ENCODE measurements around the gene TTC29. TPM values are rescaled to one million over a fixed set of nuclear protein-coding genes. Genes with fewer than 3 reads are reported as not detected.

TTC29 gene
- polyA plus RNA-seq, 1 of the 3 experiments (the other 2 are of a cell fraction) = not detected

GRCh38 chr4:146790515-146790914, 155.1 kb downstream of the TTC29 start:
- CTCF ChIA-PET = no interaction called here
- H4K20me1 ChIP-seq (ENCODE audit: insufficient read depth) = no peaks in the 10 kb centered on the region
- H3K9me2 ChIP-seq = no peaks in the 10 kb centered on the region
- no peak overlapping the region for H3K9ac ChIP-seq
- DNase-seq = no peak
- H3K4me1 ChIP-seq (ENCODE audit: control insufficient read depth in 1 of 2, insufficient read depth in 2 of 2, low read depth in 1 of 2, low read length in 1 of 2) = no peaks in the 10 kb centered on the region
- H3F3A ChIP-seq (replicated peaks; ENCODE audit: insufficient read depth) = no peaks in the 10 kb centered on the region
- no peak overlapping the region for H3K27ac ChIP-seq (ENCODE audit: low read depth in 2 of 2, low read length in 1 of 2)
- POLR2A ChIA-PET = interaction anchor here (0.5 to 0.7 kb wide), 2 partner anchors 11 to 24 kb away, joined by 3 read pairs; no protein-coding TSS in a partner anchor
- no peak overlapping the region for H3K4me2 ChIP-seq
- no peak overlapping the region for H3K4me3 ChIP-seq (ENCODE audit: low read depth in 2 of 2, low read length in 1 of 2)
- no peaks in the 10 kb centered on the region for H3K9me3 ChIP-seq
- no peaks in the 10 kb centered on the region for H3K36me3 ChIP-seq (replicated peaks in 1 of 2; ENCODE audit: control insufficient read depth in 1 of 2, insufficient read depth in 2 of 2, low read length in 1 of 2)
- H2AFZ ChIP-seq (ENCODE audit: low read depth) = no peak overlapping the region
- H3K79me2 ChIP-seq (ENCODE audit: insufficient read depth) = no peaks in the 10 kb centered on the region
- no peaks in the 10 kb centered on the region; the same call in 1 of the 2 replicates for H3K27me3 ChIP-seq (ENCODE audit: insufficient read depth)
- TF ChIP-seq FOXJ3 (CRISPR knock-in tag; IDR thresholded peaks at IDR 0.05) (no peak), GATA2 (CRISPR knock-in tag; IDR thresholded peaks at IDR 0.05) (no peak), SIN3A (IDR thresholded peaks at IDR 0.05; ENCODE audit: borderline replicate concordance, low read depth, low read length) (no peak), TAF1 (IDR thresholded peaks at IDR 0.05; ENCODE audit: borderline replicate concordance, low read depth, low read length) (no peak), SMC3 (IDR thresholded peaks at IDR 0.05; ENCODE audit: low read depth, low read length) (no peak), GABPA (IDR thresholded peaks at IDR 0.05; ENCODE audit: low read depth) (no peak), YY1 (IDR thresholded peaks at IDR 0.05; ENCODE audit: low read depth) (no peak), JUND (IDR thresholded peaks at IDR 0.05) (no peak), FOXM1 (IDR thresholded peaks at IDR 0.05; ENCODE audit: low read depth) (no peak)
- TF ChIP-seq, protein P1, sequence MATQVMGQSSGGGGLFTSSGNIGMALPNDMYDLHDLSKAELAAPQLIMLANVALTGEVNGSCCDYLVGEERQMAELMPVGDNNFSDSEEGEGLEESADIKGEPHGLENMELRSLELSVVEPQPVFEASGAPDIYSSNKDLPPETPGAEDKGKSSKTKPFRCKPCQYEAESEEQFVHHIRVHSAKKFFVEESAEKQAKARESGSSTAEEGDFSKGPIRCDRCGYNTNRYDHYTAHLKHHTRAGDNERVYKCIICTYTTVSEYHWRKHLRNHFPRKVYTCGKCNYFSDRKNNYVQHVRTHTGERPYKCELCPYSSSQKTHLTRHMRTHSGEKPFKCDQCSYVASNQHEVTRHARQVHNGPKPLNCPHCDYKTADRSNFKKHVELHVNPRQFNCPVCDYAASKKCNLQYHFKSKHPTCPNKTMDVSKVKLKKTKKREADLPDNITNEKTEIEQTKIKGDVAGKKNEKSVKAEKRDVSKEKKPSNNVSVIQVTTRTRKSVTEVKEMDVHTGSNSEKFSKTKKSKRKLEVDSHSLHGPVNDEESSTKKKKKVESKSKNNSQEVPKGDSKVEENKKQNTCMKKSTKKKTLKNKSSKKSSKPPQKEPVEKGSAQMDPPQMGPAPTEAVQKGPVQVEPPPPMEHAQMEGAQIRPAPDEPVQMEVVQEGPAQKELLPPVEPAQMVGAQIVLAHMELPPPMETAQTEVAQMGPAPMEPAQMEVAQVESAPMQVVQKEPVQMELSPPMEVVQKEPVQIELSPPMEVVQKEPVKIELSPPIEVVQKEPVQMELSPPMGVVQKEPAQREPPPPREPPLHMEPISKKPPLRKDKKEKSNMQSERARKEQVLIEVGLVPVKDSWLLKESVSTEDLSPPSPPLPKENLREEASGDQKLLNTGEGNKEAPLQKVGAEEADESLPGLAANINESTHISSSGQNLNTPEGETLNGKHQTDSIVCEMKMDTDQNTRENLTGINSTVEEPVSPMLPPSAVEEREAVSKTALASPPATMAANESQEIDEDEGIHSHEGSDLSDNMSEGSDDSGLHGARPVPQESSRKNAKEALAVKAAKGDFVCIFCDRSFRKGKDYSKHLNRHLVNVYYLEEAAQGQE (IDR thresholded peaks at IDR 0.05; ENCODE audit: low read depth, low read length) = no peak
- TF ChIP-seq, protein P2, sequence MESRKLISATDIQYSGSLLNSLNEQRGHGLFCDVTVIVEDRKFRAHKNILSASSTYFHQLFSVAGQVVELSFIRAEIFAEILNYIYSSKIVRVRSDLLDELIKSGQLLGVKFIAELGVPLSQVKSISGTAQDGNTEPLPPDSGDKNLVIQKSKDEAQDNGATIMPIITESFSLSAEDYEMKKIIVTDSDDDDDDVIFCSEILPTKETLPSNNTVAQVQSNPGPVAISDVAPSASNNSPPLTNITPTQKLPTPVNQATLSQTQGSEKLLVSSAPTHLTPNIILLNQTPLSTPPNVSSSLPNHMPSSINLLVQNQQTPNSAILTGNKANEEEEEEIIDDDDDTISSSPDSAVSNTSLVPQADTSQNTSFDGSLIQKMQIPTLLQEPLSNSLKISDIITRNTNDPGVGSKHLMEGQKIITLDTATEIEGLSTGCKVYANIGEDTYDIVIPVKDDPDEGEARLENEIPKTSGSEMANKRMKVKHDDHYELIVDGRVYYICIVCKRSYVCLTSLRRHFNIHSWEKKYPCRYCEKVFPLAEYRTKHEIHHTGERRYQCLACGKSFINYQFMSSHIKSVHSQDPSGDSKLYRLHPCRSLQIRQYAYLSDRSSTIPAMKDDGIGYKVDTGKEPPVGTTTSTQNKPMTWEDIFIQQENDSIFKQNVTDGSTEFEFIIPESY (IDR thresholded peaks at IDR 0.05; ENCODE audit: borderline replicate concordance, low read depth) = no peak
- TF ChIP-seq, protein P3, sequence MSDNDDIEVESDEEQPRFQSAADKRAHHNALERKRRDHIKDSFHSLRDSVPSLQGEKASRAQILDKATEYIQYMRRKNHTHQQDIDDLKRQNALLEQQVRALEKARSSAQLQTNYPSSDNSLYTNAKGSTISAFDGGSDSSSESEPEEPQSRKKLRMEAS (IDR thresholded peaks at IDR 0.05; ENCODE audit: low read depth) = no peak

- no peak overlapping the region for H3K27ac ChIP-seq (ENCODE audit: low read depth in 2 of 2, low read length in 1 of 2)
- ChIA-PET CTCF (no interaction called here), POLR2A (no interaction called here)
- WGBS (ENCODE audit: low lambda C conversion rate) = 4% methylated on average over 2 of the region's 3 CpGs
- no peak overlapping the region for H3K4me2 ChIP-seq
- H3K9ac ChIP-seq = no peak overlapping the region
- no peaks in the 10 kb centered on the region for H4K20me1 ChIP-seq (ENCODE audit: insufficient read depth)
- H3K9me2 ChIP-seq = no peaks in the 10 kb centered on the region
- DNase-seq = no peak
- H3K36me3 ChIP-seq (replicated peaks in 1 of 2; ENCODE audit: control insufficient read depth in 1 of 2, insufficient read depth in 2 of 2, low read length in 1 of 2) = no peaks in the 10 kb centered on the region
- no peaks in the 10 kb centered on the region for H3F3A ChIP-seq (replicated peaks; ENCODE audit: insufficient read depth)
- H2AFZ ChIP-seq (ENCODE audit: low read depth) = no peak overlapping the region
- H3K4me3 ChIP-seq (ENCODE audit: low read depth in 2 of 2, low read length in 1 of 2) = no peak overlapping the region
- H3K4me1 ChIP-seq (ENCODE audit: control insufficient read depth in 1 of 2, insufficient read depth in 2 of 2, low read depth in 1 of 2, low read length in 1 of 2) = no peaks in the 10 kb centered on the region
- no peaks in the 10 kb centered on the region for H3K79me2 ChIP-seq (ENCODE audit: insufficient read depth)
- H3K9me3 ChIP-seq = no peaks in the 10 kb centered on the region
- H3K27me3 ChIP-seq (ENCODE audit: insufficient read depth) = no peaks in the 10 kb centered on the region; the same call in 1 of the 2 replicates
- TF ChIP-seq MEF2A (IDR thresholded peaks at IDR 0.05; ENCODE audit: borderline replicate concordance, low read depth) (no peak), TCF12 (IDR thresholded peaks at IDR 0.05) (no peak), JUND (IDR thresholded peaks at IDR 0.05) (no peak), CTCF (IDR thresholded peaks at IDR 0.05) (no peak), TAF1 (IDR thresholded peaks at IDR 0.05; ENCODE audit: borderline replicate concordance, low read depth, low read length) (no peak), USF1 (IDR thresholded peaks at IDR 0.05; ENCODE audit: borderline replicate concordance, low read depth) (no peak), FOXJ3 (CRISPR knock-in tag; IDR thresholded peaks at IDR 0.05) (no peak), USF2 (IDR thresholded peaks at IDR 0.05; ENCODE audit: borderline replicate concordance, low read depth, low read length) (no peak)
- TF ChIP-seq, protein P3 (IDR thresholded peaks at IDR 0.05; ENCODE audit: low read depth) = no peak
Observed at GRCh38 chr4:146787731-146788130, 157.9 kb downstream of the TTC29 start.

Measured in SK-N-SH (cell line).